Smooth muscle cell (in vitro differentiated cells): Measurements from ENCODE around the gene HPX. TPM values are rescaled to one million over a fixed set of nuclear protein-coding genes. Genes with fewer than 3 reads are reported as not detected.

Experiments used
- DNase-seq: peaks from one replicate; lab custom pipeline; 2025; ENCODE audit not compliant: unreplicated experiment; lab: John Stamatoyannopoulos, UW
- H2AFZ ChIP-seq: fragments of 200-600 bp; sonication (generic); 2 replicates; pipeline ENCODE4 v1.6.0; 2016; ENCODE audit warnings: antibody characterized with exemption, low read depth, mild to moderate bottlenecking
- H3F3A ChIP-seq: fragments of 200-600 bp; sonication (generic); 2 replicates; pipeline ENCODE4 v1.6.0; 2017; ENCODE audit warnings: antibody characterized with exemption, low read depth
- H3K27ac ChIP-seq: fragments of 200-600 bp; sonication (generic); 2 replicates; pipeline ENCODE4 v1.5.1; 2016; ENCODE audit warnings: low read depth, mild to moderate bottlenecking
- H3K27me3 ChIP-seq: fragments of 200-600 bp; sonication (generic); 2 replicates; pipeline ENCODE4 v1.6.1; 2016; ENCODE audit warnings: low read depth, mild to moderate bottlenecking
- H3K36me3 ChIP-seq: fragments of 200-600 bp; sonication (generic); 2 replicates; pipeline ENCODE4 v1.5.1; 2016; ENCODE audit warnings: low read depth
- H3K4me1 ChIP-seq: fragments of 200-600 bp; sonication (generic); 2 replicates; pipeline ENCODE4 v1.5.1; 2016; ENCODE audit warnings: low read depth
- H3K4me2 ChIP-seq: fragments of 200-600 bp; sonication (generic); 2 replicates; pipeline ENCODE4 v1.6.0; 2016; ENCODE audit warnings: mild to moderate bottlenecking
- H3K4me3 ChIP-seq: fragments of 200-600 bp; sonication (generic); 2 replicates; pipeline ENCODE4 v1.5.1; 2016; ENCODE audit warnings: mild to moderate bottlenecking
- H3K79me2 ChIP-seq: fragments of 200-600 bp; sonication (generic); 2 replicates; pipeline ENCODE4 v1.6.0; 2016; ENCODE audit warnings: low read depth, mild to moderate bottlenecking
- H3K9ac ChIP-seq: fragments of 200-600 bp; sonication (generic); 2 replicates; pipeline ENCODE4 v1.6.0; 2016; ENCODE audit warnings: low read depth
- H3K9me3 ChIP-seq: fragments of 200-600 bp; sonication (generic); replicated peaks from 2 replicates; pipeline ENCODE4 v1.5.1; 2016; ENCODE audit warnings: low read depth
- H4K20me1 ChIP-seq: fragments of 200-600 bp; sonication (generic); 2 replicates; pipeline ENCODE4 v1.6.0; 2016; ENCODE audit warnings: low read depth
- CTCF ChIP-seq: fragments of 200-600 bp; sonication (generic); IDR thresholded peaks from 2 replicates; pipeline ENCODE4 v1.5.1; 2017; ENCODE audit warnings: borderline replicate concordance, mild to moderate bottlenecking, antibody characterized with exemption; ENCODE audit not compliant: insufficient read depth, poor library complexity, severe bottlenecking
- WGBS: methylation state at CpG from one replicate; pipeline ENCODE4 v1.1.7; 2016; ENCODE audit warnings: low lambda C conversion rate; 5-methylcytosine and 5-hydroxymethylcytosine counted together
- polyA plus RNA-seq: library from polyadenylated mRNA; unstranded; fragments of >200 nt; fragmentation: Nextera tagmentation; extraction: Ambion mirVana; gene quantifications from 2 replicates; pipeline ENCODE4 v1.2.1, GENCODE V29; 2016
- total RNA-seq: library from RNA; depleted of rRNA; stranded (reverse); fragments of >200 nt; gene quantifications from 2 replicates; pipeline ENCODE4 v1.2.3, GENCODE V29; 2014

The HPX gene
- total and polyA plus RNA-seq, 2 experiments from 2014 or later: 1.1 to 3.5 TPM

- no peak overlapping the region for H2AFZ ChIP-seq
These were observed 39.6 kb upstream of the HPX start for GRCh38 chr11:6480299-6480914.

GRCh38 chr11:6476571-6476970 lies 35.8 kb upstream of the HPX start:
- Histone ChIP-seq H4K20me1 (no peaks in the 10 kb centered on the region), H3K79me2 (peaks cover 35% of the 10 kb centered on the region), H3K4me3 (no peak overlapping the region), H2AFZ (no peak overlapping the region), H3K27me3 (no peaks in the 10 kb centered on the region), H3K4me2 (no peak overlapping the region), H3K36me3 (no peaks in the 10 kb centered on the region), H3K9ac (no peak overlapping the region), H3K9me3 (no peaks in the 10 kb centered on the region), H3F3A (peaks cover 29% of the 10 kb centered on the region), H3K27ac (peak overlapping the region; percentile 95), H3K4me1 (peaks cover 20% of the 10 kb centered on the region)
- DNase-seq: no peak
- no peak for TF ChIP-seq CTCF
- 90% methylated on average over 4 of the region's 4 CpGs for WGBS

More at GRCh38 chr11:6480299-6480914, 39.6 kb upstream of the HPX start:
- DNase-seq: no peak
- peak overlapping the region; percentile 86 for H3K4me2 ChIP-seq
- peak overlapping the region; percentile 99 for H3K9ac ChIP-seq
- H3K36me3 ChIP-seq: peaks cover 6% of the 10 kb centered on the region
- H3K27ac ChIP-seq: peak overlapping the region; percentile 96
- H3K27me3 ChIP-seq: no peaks in the 10 kb centered on the region
- peak overlapping the region; percentile 76 for H3K4me3 ChIP-seq
- H3K9me3 ChIP-seq: no peaks in the 10 kb centered on the region
- WGBS: 79% methylated on average over 9 of the region's 9 CpGs
- H3F3A ChIP-seq: peaks cover 23% of the 10 kb centered on the region
- peaks cover 48% of the 10 kb centered on the region for H3K79me2 ChIP-seq
- TF ChIP-seq CTCF: no peak
- H3K4me1 ChIP-seq: peaks cover 16% of the 10 kb centered on the region
- H4K20me1 ChIP-seq: no peaks in the 10 kb centered on the region

- Histone ChIP-seq H3K4me2 (no peak overlapping the region), H3K9me3 (no peaks in the 10 kb centered on the region), H2AFZ (no peak overlapping the region), H3K4me1 (peaks cover 20% of the 10 kb centered on the region), H3K27me3 (no peaks in the 10 kb centered on the region), H3K4me3 (no peak overlapping the region), H3K36me3 (no peaks in the 10 kb centered on the region), H3F3A (peaks cover 29% of the 10 kb centered on the region), H4K20me1 (no peaks in the 10 kb centered on the region), H3K79me2 (peaks cover 40% of the 10 kb centered on the region), H3K9ac (no peak overlapping the region), H3K27ac (peak overlapping the region; percentile 95)
- no peak for DNase-seq
- 87% methylated on average over 5 of the region's 5 CpGs for WGBS
- no peak for TF ChIP-seq CTCF
These were observed 35.1 kb upstream of the HPX start for GRCh38 chr11:6475936-6476335.

- Histone ChIP-seq H3K79me2 (peaks cover 33% of the 10 kb centered on the region), H3K4me2 (peak overlapping the region; percentile 94), H3K4me1 (peaks cover 14% of the 10 kb centered on the region), H3K36me3 (no peaks in the 10 kb centered on the region), H3K4me3 (peak overlapping the region; percentile 94), H3K9me3 (no peaks in the 10 kb centered on the region), H3K27me3 (no peaks in the 10 kb centered on the region), H2AFZ (no peak overlapping the region), H3F3A (peaks cover 28% of the 10 kb centered on the region), H3K9ac (peak overlapping the region; percentile 80), H3K27ac (peak overlapping the region; percentile 95), H4K20me1 (no peaks in the 10 kb centered on the region)
- no peak for TF ChIP-seq CTCF
- 78% methylated on average over 3 of the region's 3 CpGs for WGBS
- DNase-seq: no peak
These were observed 34.2 kb upstream of the HPX start for GRCh38 chr11:6474806-6475500.
